Stimulated activated CD8-positive, alpha-beta memory T cell treated with anti-CD3 and anti-CD28 coated beads, Interleukin-2, amount 100 ng/mL, for 1 hour (primary cell): ENCODE results near the gene FBL.

Experiments used
- DNase-seq, 2 donors: peaks; one replicate each; pipeline ENCODE4 v3.0.0-alpha.2; 2020; ENCODE audit warnings: low read depth in 2 of 2

Gene FBL

DNA sequence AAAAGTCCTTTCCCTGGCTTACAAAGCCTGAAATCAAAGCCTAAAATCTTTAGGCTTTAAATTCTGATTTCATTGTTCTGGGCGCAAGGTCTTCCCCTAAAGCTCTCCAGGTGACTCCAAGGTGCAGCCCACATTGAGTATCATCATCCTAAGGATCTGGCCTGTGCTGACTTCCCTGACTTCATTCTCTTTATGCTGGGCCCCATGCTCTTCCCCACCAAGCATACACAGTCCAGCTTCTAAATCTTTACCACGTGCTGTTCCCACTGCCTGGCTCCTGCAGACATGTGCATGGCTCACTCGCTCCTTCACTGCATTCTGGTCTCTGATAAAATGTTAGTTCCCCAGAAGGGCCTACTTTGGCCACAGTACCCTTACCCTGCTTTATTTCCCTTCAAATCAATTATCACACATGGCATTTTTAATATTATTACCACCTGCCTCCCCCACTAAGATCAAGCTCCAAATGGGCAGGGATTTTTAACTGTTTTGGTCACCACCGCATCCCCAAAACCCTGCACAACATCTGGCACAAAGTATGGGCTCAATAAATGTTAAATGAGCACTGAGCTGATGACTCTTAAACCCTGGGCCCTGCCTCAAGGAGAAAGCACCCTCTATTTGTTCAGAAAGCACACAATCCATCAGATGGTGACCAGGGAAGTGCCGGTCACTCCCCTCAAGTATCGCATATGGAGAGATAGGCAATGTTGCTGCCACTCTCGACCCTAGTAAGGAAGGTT, 3.3 kb downstream of the FBL start:
- no peak for DNase-seq

GRCh38 chr19:39841041-39841440, 5.1 kb downstream of the FBL start:
- no peak for DNase-seq

GRCh38 chr19:39840492-39840891, 5.7 kb downstream of the FBL start:
- no peak for DNase-seq

DNA sequence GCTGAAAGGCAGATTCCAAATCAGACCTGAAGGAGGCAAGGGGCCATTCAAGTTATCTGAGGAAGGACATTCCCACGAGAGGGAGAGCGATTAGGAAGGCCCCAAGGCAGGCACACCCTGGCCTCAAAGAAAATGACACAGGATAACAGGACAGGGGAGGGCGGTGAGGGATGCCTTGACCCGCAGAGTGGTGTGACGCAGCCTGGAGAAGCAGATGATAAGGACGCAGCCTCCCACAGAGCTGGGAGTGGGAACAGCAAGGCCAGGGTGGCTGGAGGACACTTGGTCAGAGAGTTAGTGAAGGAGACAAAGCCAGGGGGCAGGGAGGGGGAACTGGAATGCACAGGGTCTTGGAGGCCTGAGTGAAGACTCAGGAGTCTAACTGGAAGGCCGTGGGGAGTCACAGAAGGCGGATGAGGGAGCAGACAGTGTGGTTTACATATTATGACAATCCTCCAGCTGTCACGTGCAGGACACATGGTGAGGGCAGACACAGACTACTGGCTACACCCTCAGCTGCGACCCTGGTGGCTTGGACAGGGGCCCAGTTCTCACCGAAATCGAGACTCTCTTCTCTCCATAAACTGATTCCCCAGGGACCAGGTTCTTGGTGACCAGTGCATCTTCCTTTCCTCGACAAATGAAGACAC, 6.4 kb downstream of the FBL start:
- no peak for DNase-seq

- no peak for DNase-seq
Measured at GRCh38 chr19:39838569-39838968, 7.6 kb downstream of the FBL start.

DNA sequence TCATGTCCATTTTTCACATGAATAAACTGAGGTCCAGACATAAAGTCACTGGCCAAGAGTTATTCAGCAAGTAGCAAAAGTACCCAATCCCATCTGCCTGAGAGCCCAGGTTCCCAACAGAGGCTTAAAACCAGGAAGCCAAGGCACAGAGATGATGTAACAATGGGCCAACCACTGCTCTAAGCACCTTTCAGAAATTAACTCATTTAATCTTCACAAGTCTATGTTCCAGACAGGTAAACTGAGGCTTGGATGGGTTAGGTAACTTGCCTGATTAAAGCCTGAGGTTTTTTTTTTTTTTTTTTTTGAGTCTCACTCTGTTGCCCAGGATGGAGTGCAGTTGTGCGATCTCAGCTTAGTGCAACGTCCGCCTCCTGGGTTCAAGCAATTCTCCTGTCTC, 8.2 kb downstream of the FBL start:
- no peak for DNase-seq

DNA sequence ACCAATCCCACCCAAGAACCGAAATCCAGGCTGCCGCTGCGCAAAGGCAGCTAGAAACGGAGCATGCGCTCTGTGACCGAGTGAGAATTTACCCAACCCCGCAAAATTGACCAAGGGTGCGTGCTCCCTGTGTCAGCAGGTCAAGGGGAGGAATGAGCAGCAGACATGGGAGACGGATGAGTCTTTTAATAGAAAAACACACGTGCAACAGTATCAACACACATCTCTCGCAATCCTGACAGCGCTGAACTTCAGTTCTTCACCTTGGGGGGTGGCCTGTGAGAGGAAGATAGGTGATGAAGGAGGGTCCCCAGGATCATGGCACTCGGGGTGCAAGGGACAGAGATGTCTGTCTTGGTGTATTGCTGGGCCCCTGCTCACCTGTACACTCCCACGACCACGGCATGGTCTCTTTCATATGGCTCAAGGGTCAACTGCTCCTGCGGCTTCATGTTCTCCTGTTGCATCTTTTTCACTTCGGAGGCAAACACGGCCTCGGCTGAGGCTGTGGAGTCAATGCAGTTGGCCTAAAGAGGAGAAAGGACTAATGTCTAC, 11.8 kb downstream of the FBL start:
- no peak for DNase-seq

DNA sequence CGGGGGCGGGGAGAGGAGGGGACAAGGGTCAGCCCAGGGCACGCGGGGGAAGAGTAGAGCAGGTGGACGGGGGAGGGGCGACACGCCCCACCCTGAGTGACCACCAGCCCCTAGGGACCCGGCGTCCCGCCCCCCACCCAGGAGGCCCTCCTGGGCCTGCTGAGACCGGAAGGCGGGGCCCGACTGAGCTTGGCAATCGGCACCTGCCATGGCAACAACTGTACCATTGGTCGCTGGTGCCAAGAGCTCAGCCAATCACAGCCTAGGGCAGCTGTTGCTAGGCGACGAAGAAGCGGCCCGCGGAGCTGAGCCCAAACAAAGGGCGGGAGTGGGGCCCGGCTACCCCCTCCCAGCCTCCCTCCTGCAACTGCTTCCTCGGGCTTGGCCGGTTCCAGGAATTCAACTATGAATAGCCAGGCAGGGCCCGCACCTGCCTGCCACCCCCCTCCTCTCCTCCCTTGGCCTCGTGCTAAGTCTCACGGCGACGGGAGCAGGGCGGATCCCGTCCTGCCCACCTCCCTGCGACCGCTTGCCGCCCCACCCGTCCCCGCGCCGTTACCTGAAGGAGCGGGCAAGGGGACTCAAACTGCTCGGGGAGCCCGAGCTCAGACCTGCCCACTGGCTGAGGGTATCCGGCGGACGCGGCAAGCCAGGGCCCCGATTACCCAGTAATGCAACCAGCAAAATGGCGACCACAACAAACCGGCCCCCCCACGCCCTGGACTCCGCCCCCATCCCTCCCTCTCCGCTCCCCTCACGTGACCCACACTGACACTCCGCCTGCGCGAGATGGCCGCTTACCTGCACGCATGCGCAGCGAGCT, 12.5 kb downstream of the FBL start, which contains the start of gene DYRK1B:
Gene DYRK1B, minus strand, starts transcription at position 699 of the 823 bp plus-strand sequence. CDS start 2,295 bp downstream, outside the sequence.
- DNase-seq, result peak; percentile 93 to 96

DNA sequence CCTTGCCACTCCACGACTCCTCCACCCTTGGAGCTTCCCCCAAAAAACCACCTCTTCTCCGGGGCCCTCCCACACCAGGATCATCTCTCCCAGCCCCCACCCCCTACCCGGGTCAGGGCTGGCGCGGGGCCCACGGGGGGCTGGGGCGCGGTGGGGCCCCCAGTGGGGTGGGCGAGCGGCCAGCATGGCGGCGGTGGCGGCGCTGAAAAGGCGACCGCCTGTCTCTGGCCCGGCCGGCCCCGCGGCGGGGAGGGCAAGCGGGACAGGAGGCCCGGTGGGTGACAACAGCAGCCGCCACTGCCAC, 13.1 kb downstream of the FBL start:
- no peak for DNase-seq

GRCh38 chr19:39832341-39833083, 13.7 kb downstream of the FBL start:
- no peak for DNase-seq

DNA sequence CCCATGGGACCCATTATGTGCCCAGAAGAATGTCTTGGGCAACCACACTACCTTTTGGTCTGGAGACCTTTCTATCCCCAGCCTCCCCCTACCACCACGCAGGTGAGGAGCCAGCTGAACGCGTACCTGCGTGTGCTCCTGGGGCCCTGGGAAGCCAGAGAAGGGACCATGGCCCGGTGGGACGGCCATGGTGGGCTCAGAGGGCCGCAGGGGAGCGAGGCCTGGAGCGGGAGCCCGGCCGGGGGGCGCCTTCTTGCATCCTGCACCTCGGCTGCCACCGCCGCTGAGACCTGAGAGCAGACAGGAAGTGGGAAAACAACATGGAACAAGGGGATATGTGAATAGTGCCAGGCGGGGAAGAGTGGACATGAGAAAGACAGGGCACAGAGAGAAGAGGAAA, 14.5 kb downstream of the FBL start:
- no peak for DNase-seq

DNA sequence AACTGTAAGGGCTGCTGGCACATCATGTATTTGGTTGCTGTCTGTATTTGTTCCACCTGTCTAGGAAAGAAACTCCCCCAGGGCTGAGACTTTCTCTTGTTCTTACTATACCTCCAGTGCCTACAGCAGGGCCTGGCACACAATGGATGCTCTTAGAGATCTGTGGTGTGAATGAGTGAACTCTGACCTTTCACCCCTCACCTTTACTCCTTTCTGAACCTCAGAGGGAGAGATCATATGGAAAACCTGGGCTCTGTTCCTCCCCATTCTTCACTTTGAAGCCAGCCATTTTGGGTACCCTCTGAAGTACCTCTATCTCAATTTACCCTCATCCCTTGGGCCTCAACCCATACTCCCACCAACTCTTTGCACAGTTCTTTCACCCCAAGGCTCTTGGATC, 15.3 kb downstream of the FBL start:
- DNase-seq, result no peak

- DNase-seq, result no peak
Measured at GRCh38 chr19:39830406-39830805, 15.8 kb downstream of the FBL start.

- no peak for DNase-seq
Measured at GRCh38 chr19:39829702-39830275, 16.4 kb downstream of the FBL start.

- no peak for DNase-seq
Measured at GRCh38 chr19:39828654-39829032, 17.5 kb downstream of the FBL start.

DNA sequence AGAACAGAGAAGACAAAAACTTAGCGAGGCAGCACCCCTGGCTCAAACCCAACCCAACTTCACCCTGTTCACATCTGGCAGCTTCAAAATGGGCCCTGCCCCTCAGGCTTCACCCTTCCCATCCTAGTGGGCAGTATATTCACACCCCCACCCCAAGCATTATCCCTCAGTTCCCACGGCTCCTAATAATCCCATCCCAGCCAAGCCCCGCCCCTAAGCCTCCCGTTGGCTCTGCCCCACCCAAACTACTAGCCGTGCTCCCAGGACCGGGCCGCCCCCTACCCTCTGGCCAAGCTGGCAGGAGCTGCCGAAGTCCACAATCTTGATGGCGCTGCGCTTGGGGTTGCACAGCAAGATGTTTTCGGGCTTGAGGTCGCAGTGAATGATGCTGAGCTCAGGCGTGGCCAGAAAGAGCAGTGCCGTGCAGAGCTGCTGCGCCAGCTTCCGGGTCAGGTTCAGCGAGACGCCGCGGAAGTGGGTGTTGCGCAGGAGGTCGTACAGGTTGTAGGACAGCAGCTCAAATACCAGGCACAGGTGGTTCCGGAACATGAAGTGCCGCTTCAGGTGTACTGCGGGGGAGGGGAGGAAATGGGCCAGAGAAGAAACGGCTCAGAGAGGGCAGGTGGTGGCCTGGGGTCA, 18.0 kb downstream of the FBL start:
- DNase-seq, result no peak

DNA sequence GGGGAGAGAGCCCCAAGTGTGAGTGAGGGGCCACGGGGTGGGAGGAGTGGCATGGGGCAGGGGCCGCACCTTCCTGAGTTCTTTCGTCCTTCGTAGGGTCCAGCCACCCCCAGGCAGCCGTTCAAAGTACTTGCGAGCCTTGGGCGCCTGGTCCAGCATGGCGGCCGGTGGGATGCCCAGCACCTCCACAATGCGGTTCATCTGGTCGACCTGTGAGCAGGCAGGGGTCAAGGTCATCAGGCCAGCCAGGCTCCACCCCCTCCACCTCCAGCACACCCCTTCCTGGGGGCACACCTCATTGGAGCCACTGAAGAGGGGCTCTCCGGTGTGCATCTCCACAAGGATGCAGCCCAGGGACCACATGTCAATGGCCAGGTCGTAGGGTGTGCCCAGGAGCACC, 19.0 kb downstream of the FBL start:
- DNase-seq, result no peak

DNA sequence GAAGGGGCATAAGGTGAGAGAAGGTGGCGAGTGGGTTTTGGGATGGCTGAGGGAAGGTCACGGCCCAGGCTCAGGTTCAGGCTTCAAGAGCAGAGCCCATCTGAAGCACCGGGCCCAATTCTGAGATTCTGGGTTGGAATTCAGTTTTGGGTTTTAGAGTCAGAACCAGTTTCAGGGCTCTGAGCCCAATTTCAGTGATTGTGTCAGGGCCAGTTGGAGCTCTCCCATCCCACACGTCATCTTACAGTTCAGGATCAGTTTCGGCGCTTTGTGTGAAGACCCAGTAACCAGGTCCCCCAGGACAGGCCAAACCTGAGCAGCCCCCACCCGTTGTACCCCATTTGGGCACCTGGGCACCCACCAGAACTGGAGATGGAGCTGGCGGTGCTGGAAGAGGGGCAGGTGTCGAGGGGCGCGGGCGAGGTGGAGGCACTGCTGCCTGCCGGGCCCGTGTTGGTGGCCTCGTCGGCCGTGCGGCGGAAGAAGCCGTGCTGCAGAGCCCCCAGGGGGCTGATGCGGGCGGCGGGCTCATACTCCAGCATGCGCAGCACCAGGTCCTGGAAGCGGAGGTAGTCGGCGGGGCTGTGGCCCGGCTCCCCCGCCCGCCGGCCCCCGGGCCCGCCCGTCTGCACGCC, 19.8 kb downstream of the FBL start:
- DNase-seq, result no peak

- no peak for DNase-seq
Measured at GRCh38 chr19:39825531-39826076, 20.6 kb downstream of the FBL start.

DNA sequence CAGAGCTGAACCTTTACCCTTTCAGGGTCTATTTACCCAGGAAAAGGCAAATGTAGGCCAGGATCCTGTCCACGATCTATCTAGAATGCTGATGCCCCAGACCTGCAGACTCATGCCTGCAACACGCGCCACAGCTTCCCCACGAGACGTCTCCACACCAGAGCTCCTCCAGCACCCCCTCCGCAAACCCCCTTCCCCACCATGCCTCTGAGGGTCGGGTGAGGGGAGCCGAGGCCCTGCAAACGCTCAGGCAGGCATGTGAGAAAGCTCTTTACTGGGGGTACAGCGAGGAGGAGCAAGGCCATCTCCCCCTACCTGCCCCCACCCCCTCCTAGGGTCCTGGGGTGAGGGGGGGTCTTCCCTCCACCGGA, 21.1 kb downstream of the FBL start:
- no peak for DNase-seq
